ENCODE data around the gene SEPTIN2. TPM values are rescaled to one million over a fixed set of nuclear protein-coding genes. Genes with fewer than 3 reads are reported as not detected.

The SEPTIN2 gene
- total RNA-seq, 1 experiment from 2014 or later: 353 TPM

GRCh38 chr2:241375300-241375699 is 59.6 kb downstream of the SEPTIN2 start:
- H3K27ac Mint-ChIP-seq: no peak overlapping the region
- H3K4me1 Mint-ChIP-seq: no peaks in the 10 kb centered on the region
- H3K9me3 Mint-ChIP-seq: no peaks in the 10 kb centered on the region
- peaks cover 15% of the 10 kb centered on the region for H3K36me3 Mint-ChIP-seq
- DNase-seq (ENCODE audit: low spot score): no peak
- no peaks in the 10 kb centered on the region for H3K27me3 Mint-ChIP-seq (ENCODE audit: low read depth)
- no peak for ATAC-seq
- H3K4me3 Mint-ChIP-seq: no peak overlapping the region
- TF ChIP-seq SP1 (CRISPR knock-in tag; conservative IDR thresholded peaks at IDR 0.05) (no peak), TEAD1 (CRISPR knock-in tag; IDR thresholded peaks at IDR 0.05) (no peak), ZNF396 (CRISPR knock-in tag; IDR thresholded peaks at IDR 0.05; ENCODE audit: borderline replicate concordance) (no peak), AFF4 (CRISPR knock-in tag; IDR thresholded peaks at IDR 0.05; ENCODE audit: borderline replicate concordance) (no peak), FOXK1 (CRISPR knock-in tag; IDR thresholded peaks at IDR 0.05) (no peak), NFATC4 (CRISPR knock-in tag; IDR thresholded peaks at IDR 0.05) (no peak), AR (CRISPR knock-in tag; IDR thresholded peaks at IDR 0.05) (no peak), STAT6 (CRISPR knock-in tag; conservative IDR thresholded peaks at IDR 0.05; ENCODE audit: low read depth) (no peak), SMAD4 (CRISPR knock-in tag; IDR thresholded peaks at IDR 0.05) (no peak)
- TF ChIP-seq, protein P1, sequence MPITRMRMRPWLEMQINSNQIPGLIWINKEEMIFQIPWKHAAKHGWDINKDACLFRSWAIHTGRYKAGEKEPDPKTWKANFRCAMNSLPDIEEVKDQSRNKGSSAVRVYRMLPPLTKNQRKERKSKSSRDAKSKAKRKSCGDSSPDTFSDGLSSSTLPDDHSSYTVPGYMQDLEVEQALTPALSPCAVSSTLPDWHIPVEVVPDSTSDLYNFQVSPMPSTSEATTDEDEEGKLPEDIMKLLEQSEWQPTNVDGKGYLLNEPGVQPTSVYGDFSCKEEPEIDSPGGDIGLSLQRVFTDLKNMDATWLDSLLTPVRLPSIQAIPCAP (CRISPR knock-in tag; IDR thresholded peaks at IDR 0.05): no peak
- TF ChIP-seq, protein P2, sequence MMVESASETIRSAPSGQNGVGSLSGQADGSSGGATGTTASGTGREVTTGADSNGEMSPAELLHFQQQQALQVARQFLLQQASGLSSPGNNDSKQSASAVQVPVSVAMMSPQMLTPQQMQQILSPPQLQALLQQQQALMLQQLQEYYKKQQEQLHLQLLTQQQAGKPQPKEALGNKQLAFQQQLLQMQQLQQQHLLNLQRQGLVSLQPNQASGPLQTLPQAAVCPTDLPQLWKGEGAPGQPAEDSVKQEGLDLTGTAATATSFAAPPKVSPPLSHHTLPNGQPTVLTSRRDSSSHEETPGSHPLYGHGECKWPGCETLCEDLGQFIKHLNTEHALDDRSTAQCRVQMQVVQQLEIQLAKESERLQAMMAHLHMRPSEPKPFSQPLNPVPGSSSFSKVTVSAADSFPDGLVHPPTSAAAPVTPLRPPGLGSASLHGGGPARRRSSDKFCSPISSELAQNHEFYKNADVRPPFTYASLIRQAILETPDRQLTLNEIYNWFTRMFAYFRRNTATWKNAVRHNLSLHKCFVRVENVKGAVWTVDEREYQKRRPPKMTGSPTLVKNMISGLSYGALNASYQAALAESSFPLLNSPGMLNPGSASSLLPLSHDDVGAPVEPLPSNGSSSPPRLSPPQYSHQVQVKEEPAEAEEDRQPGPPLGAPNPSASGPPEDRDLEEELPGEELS (CRISPR knock-in tag; IDR thresholded peaks at IDR 0.05): no peak
- POLR2A ChIA-PET: no interaction called here
- CTCF ChIA-PET: no interaction called here

DNA sequence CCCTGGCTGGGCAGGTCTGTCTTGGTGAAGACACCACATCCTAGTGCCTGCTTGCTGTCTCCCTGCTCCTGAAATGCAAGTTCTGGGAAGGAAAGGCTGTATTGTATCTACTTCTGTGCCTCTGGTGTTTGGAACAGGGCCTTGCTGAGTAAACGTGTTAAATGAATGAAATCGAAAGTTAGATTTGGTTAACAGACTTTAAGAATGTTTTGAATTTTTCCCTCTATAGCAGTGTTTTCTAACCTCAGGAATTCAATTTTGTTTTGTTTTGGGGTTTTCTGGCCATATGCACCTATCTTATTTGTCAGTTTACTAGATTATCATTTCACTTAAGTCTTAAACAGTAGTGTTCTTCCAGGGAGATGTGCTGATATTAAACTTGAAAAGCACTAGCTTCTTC is 61.1 kb downstream of the SEPTIN2 start:
- ChIA-PET POLR2A (no interaction called here), CTCF (no interaction called here)
- no peak for DNase-seq (ENCODE audit: low spot score)
- Mint-ChIP-seq H3K4me1 (no peaks in the 10 kb centered on the region), H3K9me3 (no peaks in the 10 kb centered on the region), H3K27ac (no peak overlapping the region), H3K27me3 (ENCODE audit: low read depth) (no peaks in the 10 kb centered on the region), H3K36me3 (peaks cover 18% of the 10 kb centered on the region), H3K4me3 (no peak overlapping the region)
- ATAC-seq: no peak
- TF ChIP-seq CREB1 (CRISPR knock-in tag; IDR thresholded peaks at IDR 0.05) (no peak), CBFB (CRISPR knock-in tag; IDR thresholded peaks at IDR 0.05; ENCODE audit: low read depth) (no peak), SMAD4 (CRISPR knock-in tag; IDR thresholded peaks at IDR 0.05) (no peak), HMGA2 (CRISPR knock-in tag; IDR thresholded peaks at IDR 0.05) (no peak), ZNF121 (CRISPR knock-in tag; IDR thresholded peaks at IDR 0.05) (no peak), ZNF423 (CRISPR knock-in tag; IDR thresholded peaks at IDR 0.05) (no peak), JAZF1 (CRISPR knock-in tag; IDR thresholded peaks at IDR 0.05) (no peak)
- TF ChIP-seq, protein P3, sequence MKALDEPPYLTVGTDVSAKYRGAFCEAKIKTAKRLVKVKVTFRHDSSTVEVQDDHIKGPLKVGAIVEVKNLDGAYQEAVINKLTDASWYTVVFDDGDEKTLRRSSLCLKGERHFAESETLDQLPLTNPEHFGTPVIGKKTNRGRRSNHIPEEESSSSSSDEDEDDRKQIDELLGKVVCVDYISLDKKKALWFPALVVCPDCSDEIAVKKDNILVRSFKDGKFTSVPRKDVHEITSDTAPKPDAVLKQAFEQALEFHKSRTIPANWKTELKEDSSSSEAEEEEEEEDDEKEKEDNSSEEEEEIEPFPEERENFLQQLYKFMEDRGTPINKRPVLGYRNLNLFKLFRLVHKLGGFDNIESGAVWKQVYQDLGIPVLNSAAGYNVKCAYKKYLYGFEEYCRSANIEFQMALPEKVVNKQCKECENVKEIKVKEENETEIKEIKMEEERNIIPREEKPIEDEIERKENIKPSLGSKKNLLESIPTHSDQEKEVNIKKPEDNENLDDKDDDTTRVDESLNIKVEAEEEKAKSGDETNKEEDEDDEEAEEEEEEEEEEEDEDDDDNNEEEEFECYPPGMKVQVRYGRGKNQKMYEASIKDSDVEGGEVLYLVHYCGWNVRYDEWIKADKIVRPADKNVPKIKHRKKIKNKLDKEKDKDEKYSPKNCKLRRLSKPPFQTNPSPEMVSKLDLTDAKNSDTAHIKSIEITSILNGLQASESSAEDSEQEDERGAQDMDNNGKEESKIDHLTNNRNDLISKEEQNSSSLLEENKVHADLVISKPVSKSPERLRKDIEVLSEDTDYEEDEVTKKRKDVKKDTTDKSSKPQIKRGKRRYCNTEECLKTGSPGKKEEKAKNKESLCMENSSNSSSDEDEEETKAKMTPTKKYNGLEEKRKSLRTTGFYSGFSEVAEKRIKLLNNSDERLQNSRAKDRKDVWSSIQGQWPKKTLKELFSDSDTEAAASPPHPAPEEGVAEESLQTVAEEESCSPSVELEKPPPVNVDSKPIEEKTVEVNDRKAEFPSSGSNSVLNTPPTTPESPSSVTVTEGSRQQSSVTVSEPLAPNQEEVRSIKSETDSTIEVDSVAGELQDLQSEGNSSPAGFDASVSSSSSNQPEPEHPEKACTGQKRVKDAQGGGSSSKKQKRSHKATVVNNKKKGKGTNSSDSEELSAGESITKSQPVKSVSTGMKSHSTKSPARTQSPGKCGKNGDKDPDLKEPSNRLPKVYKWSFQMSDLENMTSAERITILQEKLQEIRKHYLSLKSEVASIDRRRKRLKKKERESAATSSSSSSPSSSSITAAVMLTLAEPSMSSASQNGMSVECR (CRISPR knock-in tag; IDR thresholded peaks at IDR 0.05; ENCODE audit: borderline replicate concordance): no peak
- TF ChIP-seq, protein P4, sequence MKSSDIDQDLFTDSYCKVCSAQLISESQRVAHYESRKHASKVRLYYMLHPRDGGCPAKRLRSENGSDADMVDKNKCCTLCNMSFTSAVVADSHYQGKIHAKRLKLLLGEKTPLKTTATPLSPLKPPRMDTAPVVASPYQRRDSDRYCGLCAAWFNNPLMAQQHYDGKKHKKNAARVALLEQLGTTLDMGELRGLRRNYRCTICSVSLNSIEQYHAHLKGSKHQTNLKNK (CRISPR knock-in tag; IDR thresholded peaks at IDR 0.05): no peak
